8988T (cell line): ENCODE data around the gene ETFA.

Experiments
- DNase-seq: peaks from one replicate; pipeline ENCODE4 v3.0.0; 2011

The ETFA gene

DNA sequence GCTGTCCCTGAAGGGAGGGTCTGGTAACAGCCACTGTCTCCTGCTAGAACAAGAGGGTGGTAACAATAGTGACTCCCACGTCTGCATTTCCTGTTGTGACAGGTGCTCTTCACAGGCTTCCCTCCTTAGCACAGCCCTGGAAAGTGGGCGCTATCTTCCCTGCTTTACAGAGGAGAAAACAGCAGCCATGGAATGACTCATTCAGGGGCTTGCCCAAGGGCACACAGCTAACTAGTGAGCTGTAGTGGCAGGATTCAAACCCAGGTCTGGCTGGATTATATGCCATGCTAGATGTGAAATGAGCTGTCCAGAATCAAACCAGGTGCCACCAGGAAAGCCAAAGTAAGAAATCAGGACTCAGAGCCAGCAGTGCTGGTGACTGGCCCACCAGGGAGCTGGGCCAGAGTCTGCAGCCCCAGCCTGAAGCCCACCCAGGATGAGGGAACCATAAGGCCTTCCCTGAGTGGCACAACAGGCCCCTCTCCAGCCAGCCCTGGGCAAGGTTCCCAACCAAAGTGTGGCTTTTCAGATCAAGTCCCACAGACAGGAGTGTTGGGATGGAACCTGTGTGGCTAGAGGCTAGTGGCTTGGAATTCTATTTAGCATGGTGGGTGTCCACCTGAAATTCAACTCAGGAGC is 102.4 kb downstream of the ETFA start:
- DNase-seq: no peak

DNA sequence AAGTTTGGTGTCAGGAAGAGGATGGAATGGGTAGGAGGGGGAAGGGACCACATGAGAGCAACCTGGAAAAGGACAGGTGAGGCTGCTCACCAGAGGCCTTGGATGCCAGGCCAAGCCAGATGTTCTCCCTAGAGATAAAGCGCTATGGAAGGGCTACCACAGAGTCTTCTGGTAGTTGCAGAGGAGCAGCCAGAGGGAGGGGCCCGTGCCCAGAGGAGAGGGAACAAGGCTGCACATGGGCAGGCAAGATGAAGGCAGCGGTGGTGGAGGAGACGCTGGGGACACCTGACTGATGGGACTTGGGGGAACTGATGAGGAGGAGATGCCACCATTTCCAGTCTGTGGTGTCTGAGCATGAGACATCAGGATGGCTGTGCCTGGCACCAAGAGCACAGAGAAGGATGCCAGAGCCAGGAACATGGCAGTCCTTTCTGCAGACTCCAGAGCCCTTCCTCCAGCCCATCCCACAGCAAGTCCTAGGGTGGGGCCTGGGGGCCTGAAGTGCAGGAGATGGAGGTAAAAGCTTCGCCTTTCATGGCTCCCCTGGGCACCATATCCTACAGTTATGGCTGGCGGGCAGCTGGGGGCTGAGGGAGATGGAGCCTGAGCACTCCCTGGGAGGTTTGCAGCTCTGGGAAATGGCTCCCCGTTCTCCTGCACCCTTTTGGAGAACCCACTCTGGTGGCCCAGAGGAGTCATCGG is 103.0 kb downstream of the ETFA start:
- no peak for DNase-seq

DNA sequence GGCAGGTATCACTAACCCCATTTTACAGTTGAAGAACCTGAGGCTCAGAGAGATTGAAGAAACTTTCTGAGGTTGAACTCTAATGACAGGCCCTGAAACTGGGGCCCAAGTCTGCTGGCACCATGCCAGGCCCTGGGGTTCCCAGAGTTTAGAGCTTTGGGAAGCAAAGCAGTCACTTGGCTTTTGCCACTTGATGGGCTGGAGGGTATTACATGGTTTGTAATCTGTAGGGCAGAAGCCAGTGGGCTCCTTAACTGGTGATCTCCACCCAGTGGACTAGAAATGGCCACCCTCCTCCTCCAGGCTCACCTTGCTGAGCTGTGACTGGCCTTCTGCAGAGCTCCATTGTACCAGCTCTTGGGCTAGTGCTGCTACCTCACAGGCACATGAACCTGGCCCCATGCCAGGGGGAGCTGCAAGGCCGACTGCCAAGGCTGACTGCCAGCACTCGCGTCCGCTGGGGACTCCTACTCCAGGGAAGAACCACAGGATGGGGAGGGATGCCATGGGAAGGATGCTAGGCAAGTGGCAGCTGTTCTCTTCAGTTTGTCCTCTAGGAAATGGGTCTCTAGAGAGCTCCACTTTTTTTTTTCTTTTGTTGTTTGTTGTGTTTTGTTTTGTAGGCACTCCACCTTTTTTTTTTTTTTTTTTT is 104.8 kb downstream of the ETFA start:
- DNase-seq: no peak

DNA sequence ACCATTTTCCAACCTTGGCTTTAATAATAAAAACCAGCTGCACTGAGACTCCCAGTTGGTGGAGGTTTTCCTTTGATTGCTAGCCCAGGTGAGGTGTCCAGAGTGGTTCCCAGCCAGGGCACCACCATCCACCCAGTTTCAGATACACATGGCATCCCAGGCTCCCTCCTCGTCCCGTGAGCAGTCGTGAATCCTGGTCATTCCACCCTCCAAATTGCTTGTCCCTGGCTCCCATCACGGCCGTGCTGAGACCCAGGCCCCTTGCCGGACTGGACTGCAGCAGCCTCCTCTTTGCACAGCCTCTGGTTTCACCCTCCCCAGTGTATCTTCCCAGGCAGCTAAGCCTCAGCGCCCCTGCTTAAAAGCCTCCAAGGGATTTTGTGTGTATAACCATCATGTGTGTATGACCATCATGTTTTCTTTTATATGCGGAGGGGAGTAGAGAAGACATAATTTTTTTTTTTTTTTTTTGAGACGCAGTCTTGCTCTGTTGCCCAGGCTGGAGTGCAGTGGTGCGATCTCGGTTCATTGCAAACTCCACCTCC is 106.3 kb downstream of the ETFA start:
- DNase-seq: no peak

DNA sequence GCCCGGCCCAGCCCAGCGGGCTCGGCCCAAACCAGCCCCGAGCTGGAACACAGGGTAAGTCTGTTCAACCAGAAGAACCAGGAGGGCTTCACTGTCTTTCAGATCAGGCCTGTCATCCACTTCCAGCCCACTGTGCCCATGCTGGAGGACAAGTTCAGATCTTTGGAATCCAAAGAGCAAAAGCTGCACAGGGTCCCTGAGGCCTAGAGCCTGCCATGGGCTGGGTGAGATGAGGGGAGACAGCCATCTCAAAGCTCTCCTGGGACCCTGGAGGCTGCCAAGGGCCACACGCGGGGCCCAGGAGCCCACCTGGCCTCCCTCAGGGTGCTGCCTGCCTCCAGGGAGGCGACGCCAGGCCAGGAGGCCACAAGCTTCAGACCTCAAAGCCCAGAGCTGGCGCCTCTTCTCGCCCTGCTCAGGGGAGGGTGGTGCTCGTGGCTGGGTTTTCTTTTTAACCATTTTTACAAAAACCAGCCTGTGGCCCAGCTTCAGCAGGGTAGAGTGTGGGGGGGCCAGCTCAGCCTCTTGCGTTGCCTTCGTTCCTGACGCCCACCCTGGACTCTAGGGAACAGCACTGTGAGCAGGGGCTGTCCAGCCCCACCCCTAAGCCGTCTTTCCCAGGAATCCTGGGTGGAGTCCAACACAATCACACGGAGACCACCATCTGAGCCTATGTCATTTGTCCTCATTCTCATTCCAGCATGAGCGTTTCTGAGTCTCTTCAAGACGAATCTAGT is 107.0 kb downstream of the ETFA start:
- DNase-seq: no peak

DNA sequence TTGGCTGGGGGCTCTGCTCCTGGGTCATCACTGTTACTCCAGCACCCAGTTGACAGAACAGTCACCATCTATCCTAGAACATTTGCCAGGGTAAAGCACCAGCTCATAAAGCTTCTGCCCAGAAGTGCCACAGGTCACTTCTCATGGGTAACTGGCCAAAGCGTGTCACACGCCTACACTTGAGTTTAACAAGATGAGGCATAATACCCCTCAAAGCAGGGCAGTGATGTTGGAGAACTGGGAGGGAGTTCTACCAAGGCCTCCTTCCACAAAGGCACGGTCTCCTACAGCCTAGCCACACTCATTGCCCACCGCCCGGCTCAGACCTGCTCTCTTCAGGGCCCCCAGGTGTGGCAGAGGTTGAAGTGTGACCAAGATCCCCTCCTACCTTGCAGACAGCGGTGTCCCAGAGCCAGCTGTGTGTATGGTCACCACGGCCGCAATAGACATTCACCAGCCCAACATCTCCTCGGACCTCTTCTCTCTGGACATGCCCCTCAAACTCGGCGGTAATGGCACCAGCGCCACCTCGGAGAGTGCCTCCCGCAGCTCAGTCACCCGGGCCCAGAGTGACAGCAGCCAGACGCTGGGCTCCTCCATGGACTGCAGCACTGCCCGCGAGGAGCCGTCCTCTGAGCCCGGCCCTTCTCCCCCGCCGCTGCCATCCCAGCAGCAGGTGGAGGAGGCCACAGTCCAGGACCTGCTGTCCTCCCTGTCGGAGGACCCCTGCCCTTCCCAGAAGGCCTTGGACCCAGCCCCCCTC is 107.7 kb downstream of the ETFA start:
- DNase-seq: no peak

DNA sequence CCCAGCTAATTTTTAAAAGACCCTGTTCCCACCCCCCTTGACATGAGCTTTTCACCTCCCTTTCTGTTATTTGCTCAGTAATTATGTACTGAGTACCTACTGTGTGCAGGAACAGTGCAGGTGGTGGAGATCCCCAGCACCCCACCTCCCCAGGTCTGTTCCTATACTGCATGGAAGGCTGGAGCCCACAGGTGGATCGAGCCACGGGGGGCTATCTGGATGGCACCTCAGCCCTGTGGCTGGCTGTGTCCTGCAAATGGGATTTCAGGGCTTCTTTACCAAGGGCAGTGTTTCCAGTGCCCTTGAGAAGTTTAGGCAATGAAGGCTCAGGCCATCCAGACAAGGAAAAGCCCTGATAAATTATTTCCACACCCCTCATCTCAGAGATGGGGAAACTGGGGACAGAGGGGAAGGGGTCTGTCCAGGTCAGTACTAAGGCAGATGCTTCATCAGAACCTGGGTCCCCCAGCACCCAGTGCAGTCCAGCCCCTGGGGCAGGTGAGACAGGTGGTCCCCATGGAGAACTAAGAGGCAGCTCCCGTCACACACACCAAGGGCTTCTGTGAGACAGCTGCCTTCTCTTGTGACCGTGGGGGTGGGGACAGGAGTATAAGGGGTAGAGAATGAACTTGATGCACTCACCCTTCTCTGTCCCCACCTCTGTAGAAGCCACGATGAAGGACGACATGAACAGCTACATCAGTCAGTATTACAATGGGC is 109.6 kb downstream of the ETFA start:
- no peak for DNase-seq

DNA sequence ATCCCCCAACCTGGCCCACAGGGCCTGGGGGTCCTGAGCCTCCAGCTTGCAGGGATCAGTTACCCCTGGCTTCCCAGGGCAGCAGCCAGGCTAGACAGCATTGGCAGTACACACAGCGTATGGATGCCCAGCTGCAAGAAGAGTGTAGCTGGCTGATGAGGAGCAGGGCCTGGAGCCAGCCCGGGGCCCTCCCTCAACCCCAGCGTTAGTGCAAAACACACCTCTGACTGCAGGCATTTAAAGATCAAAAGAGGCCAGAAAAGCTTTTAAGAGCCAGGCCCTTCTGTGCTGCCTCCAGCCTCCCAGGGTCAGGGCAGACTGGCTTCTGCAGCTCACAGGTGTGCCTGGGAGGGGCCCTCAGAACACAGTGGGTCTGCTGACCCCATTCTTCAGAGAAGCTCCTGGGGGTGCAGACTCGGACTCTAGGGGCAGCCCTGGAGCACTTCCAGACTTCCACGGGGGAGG is 110.6 kb downstream of the ETFA start:
- DNase-seq: no peak

DNA sequence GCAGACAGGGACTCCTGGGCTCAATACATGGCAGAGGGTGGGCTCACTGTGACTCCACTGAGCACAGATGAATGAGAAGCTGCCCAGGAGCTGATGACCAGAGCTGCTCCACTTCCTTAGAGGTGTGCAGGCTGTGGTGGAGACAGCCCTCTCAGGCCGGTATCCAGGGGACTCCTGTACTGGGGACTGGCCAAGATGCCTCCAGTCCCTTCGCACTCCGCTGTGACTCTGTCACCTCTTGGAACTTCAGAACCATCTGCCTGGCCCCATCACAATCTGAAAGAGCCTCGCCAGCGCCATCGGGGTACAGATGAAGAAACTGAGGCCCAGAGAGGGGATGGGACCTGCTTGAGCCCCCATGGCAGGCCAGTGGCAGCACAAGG is 111.2 kb downstream of the ETFA start:
- DNase-seq: no peak

DNA sequence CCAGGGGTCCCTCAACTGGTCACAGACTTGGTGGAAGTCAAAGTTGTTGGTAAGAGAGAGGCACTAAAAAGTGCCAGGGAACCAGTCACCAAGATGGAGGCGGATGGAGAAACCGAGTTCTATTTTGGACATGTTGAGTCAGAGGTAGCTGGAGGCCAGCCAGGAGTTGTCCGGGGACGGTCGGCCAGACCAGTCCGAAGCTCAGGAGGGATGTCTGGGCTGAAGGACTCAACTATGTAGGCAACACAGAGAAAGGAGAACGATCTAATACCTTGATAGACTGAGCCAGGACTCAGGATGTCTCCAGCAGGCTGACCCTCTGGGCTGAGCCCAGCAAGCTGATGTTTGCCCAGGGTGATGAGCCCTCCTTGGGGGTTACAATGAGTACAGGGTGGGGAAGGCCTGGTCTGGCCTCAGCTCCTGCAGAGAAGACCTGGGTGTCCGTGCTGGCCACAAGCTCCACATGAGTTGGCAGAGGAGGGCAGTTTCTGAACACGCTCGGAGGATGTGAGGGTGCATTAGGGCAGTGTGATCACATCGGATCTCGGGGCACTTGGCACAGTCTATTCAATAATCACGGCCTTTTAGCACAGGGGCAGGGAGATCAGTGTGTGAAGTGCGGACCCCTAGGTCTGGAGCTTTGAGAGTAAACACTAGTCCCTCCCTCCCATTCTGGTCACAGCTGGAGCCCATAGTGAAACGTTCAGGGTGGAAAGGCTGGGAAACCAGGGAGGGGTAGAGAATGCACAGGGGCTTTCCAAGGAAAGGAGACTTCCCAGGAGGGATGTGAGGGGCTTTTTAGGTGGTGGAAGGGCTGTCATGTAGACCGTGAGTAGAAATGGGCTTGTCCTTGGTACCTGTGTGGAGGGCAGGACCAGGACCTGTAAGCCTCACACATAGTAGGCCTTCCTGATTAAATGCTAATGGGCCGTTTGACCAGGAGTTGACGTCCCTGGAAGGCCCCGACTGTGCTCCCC is 111.9 kb downstream of the ETFA start:
- DNase-seq: no peak

DNA sequence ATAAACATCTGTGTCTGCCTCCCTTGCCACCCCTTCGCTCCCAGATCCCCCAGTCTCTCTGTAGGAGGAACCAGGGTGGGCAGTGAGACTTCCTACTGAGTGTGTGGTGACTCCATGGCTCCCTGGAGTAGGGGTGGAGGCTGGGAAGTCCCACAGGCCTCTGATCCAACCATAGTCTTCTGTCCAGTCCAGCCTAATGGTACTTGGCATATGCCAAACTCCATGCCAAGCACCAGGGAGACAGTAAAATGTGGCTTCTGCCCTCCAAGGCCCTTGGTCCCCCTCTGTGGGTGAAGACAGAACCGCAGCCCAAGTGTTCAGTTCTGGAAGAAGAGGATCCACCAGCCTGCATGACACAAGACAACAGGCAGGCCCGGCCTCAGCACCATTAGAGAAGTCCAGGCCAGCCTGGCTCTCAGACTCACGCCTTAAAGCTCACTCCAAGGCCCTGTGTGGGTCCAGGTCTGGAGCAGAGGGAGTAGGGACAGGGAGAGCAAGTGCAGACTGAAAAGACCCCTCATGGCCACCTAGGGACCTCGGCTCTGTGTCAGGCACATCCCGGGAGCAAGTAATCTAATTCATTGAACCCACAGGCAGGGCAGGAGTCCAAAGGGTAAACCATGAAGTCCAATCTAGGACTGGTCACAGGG is 112.7 kb downstream of the ETFA start:
- no peak for DNase-seq

DNA sequence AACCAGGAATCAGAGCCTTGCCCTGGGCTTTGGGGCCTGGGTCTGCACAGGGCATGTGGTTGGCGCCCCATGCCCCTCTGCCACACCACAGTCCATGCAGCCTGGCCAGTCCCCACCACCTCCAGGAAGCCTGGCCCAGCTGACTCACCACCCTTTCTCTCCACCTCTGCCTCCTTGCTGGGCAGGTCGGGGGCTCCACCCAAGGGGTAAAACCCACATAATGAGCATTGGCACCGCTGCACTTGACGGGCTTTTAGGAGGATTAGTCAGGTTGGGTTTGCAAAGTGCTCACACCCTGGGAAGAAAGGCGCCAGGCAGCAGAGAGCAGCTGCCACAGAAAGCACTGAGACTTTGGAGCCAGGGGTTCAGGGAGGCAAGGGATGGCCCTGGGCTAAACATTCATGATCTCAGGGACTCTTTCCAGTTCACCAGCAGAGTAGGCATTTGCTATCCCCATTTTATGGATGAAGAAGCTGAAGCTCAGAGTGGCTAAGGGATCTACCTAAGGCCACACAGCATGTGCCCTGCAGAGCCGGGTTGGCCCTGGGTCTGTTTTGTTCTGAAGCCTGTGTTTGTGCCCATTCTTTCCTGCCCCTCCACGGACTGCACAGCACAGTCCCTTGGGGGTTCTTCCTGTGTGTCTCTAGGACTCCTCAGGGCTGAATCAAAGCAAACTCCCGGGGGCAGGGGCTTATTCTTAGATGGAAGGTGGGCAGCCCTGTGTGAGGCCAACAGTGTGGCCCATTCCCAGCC is 113.4 kb downstream of the ETFA start:
- DNase-seq: no peak

DNA sequence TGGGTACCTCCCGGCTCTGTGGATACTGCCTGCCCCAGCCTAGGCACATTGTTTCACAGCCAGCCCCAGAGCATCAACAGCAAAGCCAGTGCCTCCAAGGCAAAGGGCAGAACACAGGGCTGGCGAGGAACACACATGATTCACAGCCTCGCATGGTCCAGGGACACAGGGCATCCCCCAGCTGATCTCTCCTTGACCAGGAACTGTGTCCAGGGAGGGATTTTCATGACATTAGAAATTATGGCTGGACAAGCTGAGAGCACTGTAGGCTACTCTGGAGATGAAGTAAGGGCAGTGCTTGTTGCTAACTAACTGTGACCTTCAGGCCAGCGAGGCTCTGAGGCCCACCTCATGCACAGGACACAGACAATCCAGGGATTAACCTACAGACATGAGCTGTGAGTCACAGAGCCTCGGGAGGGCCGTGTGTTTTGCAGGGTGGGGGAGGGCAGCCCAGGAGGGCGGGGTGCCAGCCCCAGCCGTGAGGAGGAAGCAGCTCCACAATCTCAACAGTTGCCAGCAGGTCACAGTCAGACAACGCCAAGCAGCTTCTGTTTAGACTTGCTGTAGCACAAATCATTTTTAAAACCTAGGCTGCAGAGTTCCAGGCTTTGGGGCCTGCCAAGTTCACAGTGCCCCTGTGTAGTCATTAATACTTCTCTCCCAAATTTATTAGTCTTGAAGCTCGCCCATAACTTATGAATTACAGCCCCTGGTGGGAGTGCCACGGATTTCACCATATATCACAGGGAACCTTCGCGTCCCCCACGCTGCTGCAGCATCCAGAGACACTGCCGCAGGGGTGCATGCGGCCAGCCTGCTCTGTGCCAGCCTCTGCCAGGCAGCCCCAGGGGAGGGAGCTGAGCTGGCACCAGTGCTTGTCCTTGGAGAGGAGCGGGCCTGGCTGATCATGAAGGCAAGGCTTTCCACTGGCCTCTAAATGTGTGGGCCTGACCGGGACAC is 114.7 kb downstream of the ETFA start:
- no peak for DNase-seq

DNA sequence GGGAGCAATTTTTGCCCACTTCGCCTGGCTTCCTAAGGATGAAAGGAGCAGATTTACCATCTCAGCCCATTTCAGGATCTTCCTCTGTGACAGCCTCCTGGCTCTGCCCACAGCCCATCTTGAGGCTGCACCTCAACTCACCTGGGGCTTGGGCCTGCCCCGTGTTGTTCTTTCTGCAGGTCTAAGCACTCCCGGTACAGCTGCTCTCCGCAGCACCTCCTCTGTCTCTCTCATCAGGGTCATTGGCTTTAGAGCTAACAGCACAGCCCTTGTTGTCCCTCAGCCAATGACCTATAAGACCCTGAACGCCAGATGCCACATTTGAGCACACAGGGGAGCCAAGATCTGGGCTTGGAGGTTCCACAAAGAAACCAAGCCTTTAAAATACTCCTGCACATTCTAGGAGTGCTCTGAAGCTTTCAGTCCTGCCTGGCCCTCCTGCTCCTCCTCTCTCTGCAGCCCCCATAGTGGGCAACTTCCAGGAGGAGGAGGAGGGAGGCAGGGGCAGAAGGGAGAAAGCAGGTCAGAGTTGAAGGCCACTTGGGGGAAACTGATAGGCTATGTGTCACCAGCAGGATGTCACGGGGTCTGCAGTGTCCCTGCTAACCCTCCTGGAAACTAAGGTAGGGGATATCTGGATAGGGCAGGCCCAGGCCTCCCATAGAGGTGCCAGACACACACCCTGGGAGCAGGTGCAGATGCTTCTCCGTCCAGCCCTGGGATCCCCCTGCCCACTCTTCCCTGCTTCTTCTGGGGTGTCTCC is 115.6 kb downstream of the ETFA start:
- no peak for DNase-seq

DNA sequence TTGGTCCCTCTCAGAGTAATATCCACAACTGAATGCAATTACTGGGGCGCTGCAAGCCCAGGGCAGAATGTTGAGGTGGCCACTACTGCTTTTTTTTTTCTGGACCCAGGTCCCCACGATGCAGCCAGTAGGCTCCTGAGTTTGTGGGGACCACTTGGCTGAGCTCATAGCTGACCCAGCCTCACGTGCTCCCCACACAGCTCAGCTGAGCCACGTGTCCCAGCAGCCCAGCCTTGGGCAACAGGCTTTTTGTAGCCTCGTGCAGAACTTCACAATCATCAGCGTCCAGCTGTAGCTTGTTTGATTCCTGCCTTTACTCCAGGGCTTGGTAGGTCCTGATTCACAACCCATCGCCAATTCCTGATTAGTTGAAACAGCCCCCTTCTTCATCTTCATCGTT is 117.3 kb downstream of the ETFA start:
- no peak for DNase-seq

DNA sequence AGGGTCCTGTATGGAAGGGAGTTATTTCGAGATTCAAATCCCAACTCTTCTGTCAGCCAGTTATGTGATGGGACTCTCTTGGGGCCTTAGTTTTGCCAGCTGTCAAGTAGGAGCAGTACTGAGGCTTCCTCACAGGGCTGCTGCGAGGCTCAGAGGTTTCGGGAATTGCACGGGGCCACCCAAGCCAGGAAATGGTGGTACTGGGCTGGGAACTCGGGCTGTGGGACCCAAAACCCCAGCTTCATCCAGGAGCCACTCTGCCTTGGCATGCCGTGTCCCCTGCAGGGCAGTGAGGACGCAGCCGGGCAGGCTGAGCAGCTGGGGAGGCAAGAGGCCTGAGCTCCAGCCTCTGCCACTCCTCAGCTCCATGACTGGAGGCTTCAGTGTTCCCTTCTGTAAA is 118.6 kb downstream of the ETFA start:
- no peak for DNase-seq

DNA sequence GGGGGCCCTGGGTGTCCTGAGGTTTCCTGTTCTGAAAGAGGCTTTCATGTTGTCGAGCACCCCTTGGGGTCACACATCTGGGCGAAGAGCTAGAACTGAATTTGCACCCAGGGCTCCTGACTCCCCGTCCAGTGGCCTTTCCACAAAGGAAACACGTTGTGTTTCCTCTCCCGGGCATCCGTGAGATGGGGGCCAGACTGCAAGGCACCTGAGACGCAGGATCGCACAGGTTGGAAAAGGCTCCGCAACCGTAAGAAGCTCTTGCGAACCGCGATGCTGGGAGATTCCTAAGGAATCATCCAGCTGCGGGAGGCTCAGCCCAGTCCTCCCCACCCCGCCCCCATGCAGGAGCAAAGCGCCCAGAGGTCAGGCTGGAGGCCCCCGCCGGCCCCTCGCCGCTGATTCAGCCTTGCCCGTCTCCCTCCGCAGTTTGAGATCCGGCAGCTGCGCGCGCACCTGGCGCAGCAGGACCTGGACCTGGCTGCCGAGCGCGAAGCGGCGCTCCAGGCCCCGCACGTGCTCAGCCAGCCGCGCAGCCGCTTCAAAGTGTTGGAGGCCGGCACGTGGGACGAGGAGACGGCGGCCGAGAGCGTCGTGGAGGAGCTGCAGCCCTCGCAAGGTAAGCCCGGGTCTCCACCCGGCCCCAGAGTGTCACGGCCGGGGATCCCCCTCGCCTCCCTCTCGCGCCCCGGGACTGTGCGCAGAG is 119.6 kb downstream of the ETFA start:
- DNase-seq: no peak
